Stimulated activated CD8-positive, alpha-beta memory T cell treated with anti-CD3 and anti-CD28 coated beads, Interleukin-12 subunit alpha, Interleukin-12 subunit beta, amount 100 ng/mL, for 24 hours (primary cell): ENCODE data around the gene NAB2.
"Not testable (repeated sequence)": the region's sequence is repeated elsewhere in the genome, so short reads cannot be mapped to it uniquely, and the experiment has no call there.

Source experiments
- DNase-seq: peaks from one replicate; pipeline ENCODE4 v3.0.0-alpha.2; 2020; ENCODE audit errors: extremely low read depth

Gene NAB2

GRCh38 chr12:57111031-57111734, 22.3 kb downstream of the NAB2 start, which contains the start of gene STAT6:
Gene STAT6 (minus strand): TSS chr12:57111362. CDS start chr12:57108278, 3,084 bp downstream.
- peak; percentile 61 for DNase-seq

- DNase-seq: no peak
Measured at GRCh38 chr12:57112492-57113294, 23.8 kb downstream of the NAB2 start.

GRCh38 chr12:57116580-57117281, 27.8 kb downstream of the NAB2 start:
- DNase-seq: no peak

- no peak for DNase-seq
Measured at GRCh38 chr12:57118711-57119271, 29.9 kb downstream of the NAB2 start.

- no peak for DNase-seq
Measured at GRCh38 chr12:57119294-57120085, 30.6 kb downstream of the NAB2 start.

- DNase-seq: not testable (repeated sequence)
Measured at GRCh38 chr12:57120718-57121117, 31.8 kb downstream of the NAB2 start.

- DNase-seq: no peak
Measured at GRCh38 chr12:57123813-57124212, 34.9 kb downstream of the NAB2 start.

GRCh38 chr12:57124261-57124877, 35.5 kb downstream of the NAB2 start:
- DNase-seq: no peak

GRCh38 chr12:57126061-57126460, 37.1 kb downstream of the NAB2 start:
- DNase-seq: no peak

GRCh38 chr12:57126561-57126960, 37.6 kb downstream of the NAB2 start:
- no peak for DNase-seq

- DNase-seq: no peak
Measured at GRCh38 chr12:57127101-57127725, 38.3 kb downstream of the NAB2 start.

GRCh38 chr12:57127726-57128518, 39.0 kb downstream of the NAB2 start, which contains the start of gene LRP1:
Gene LRP1 (plus strand): TSS chr12:57128483. CDS start chr12:57128965, 482 bp downstream.
- DNase-seq: peak; percentile 47

- DNase-seq: no peak
Measured at GRCh38 chr12:57128519-57129247, 39.8 kb downstream of the NAB2 start.

- no peak for DNase-seq
Measured at GRCh38 chr12:57129321-57129842, 40.5 kb downstream of the NAB2 start.

- DNase-seq: no peak
Measured at GRCh38 chr12:57129889-57130288, 41.0 kb downstream of the NAB2 start.

- no peak for DNase-seq
Measured at GRCh38 chr12:57130941-57131340, 42.0 kb downstream of the NAB2 start.

GRCh38 chr12:57131896-57132744, 43.2 kb downstream of the NAB2 start:
- DNase-seq: no peak
